AG09319 (cell line): ENCODE measurements around the gene MVB12B.

ENCODE experiments used
- DNase-seq: peaks from one replicate; pipeline ENCODE4 v3.0.0-alpha.2; 2010; ENCODE audit warnings: low read depth; ENCODE audit errors: extremely low read depth
- CTCF ChIP-seq: IDR thresholded peaks from 2 replicates; pipeline ENCODE4 v1.5.1; 2011; ENCODE audit warnings: low read depth, mild to moderate bottlenecking, inconsistent platforms, low read length, moderate library complexity

The MVB12B gene

GRCh38 chr9:126395439-126396212 is 69.0 kb downstream of the MVB12B start:
- TF ChIP-seq CTCF, result no peak
- DNase-seq, result no peak

- no peak for DNase-seq
- no peak for TF ChIP-seq CTCF
Measured at GRCh38 chr9:126397056-126397455, 70.4 kb downstream of the MVB12B start.

DNA sequence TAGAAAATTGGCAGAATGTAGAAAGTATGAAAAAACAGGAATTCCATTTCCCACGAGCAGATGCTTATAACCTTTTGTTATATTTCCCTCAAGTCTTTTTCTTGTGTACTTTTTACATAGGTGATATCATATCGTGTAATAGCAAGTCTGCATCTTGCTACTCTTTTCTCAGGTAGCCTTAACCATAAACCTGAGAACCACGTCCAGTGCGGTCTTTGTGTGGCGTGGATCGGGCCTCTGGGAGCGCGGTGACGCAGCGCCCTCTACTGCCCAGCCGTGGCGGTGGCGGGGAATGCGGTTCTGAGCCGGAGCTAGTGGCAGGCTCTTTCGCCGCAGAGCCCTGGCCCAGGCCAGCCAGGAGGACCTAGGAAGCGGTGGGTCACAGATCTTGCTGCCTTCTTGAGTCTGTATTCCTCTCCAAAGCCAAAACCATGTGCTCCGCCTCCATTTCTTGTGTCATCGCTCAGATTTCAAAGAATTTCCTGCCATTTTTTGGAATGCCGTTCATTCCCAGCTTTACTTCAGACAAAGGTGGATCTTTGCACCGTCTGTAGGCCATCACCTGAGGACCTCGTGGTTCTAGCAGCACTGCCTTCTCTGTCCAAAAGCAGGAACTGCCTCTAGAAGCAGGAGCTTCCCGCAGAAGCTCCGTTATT is 71.9 kb downstream of the MVB12B start:
- no peak for DNase-seq
- TF ChIP-seq CTCF, result peak; percentile 100

DNA sequence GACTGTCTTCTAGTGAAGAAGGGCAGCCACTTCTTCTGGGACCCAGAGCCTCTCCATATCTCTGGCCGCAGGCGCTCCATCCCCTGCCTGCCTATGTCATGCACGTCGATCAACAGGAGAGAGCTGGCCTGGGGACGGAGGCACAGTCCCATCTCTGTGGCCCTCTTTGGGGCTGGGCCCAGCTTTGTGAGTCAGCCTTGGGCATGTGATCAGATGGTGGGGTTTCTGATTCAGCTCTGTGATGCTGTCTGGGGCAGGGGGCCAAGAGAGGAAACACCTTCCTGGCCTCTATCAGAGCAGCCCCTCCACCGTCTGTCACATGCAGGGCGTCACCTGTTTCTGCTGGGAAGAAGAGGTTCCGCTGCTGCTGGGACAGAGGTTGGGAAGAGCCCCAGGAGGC is 72.6 kb downstream of the MVB12B start:
- no peak for TF ChIP-seq CTCF

GRCh38 chr9:126399789-126400188 is 73.2 kb downstream of the MVB12B start:
- no peak for TF ChIP-seq CTCF
- no peak for DNase-seq

More for the DNA sequence above, 72.6 kb downstream of the MVB12B start:
- no peak for DNase-seq

DNA sequence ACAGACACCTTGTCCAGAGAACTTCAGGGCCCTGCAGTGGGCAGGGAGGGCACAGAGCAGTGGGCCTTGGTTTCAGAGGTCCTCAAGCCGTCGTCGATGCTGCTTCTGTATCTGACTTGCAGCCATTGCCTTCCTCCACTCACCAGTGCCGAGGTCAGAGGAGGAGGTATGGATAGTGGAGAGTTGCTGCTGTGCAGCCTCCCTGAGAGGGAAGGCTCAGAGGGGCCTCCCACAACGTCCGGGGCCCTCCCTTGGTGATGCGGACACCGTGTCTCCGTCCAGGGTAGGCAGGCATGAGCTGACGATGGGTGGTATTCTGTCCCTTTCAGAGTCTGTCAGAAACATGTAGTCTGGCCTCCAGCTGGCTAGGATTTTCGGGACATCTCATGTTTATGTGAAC is 73.9 kb downstream of the MVB12B start:
- DNase-seq, result no peak
- no peak for TF ChIP-seq CTCF

DNA sequence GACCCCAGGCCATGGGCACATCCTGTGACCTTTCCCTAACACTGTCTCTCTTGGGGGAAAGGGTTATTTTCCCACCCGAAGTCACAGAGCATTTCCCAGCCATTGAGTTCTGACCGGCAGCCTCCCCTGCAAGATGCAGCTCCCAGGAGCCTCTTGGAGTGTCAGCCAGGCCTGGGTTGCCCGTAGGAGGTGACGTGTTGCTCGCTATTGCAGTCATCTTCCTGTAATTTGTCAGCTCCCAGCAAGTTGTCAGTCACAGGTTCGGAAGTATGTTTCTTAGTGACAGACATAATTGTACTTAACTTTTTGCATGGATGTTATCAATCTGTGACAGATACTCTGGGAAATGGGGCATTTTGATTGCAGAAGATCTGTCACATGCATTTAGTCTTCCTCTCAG is 74.5 kb downstream of the MVB12B start:
- TF ChIP-seq CTCF, result no peak
- no peak for DNase-seq
